ENCODE measurements around the gene TRIM51. TPM values are rescaled to one million over a fixed set of nuclear protein-coding genes. Genes with fewer than 3 reads are reported as not detected.
"Not testable (repeated sequence)": the region's sequence is repeated elsewhere in the genome, so short reads cannot be mapped to it uniquely, and the experiment has no call there.

The TRIM51 gene, protein sequence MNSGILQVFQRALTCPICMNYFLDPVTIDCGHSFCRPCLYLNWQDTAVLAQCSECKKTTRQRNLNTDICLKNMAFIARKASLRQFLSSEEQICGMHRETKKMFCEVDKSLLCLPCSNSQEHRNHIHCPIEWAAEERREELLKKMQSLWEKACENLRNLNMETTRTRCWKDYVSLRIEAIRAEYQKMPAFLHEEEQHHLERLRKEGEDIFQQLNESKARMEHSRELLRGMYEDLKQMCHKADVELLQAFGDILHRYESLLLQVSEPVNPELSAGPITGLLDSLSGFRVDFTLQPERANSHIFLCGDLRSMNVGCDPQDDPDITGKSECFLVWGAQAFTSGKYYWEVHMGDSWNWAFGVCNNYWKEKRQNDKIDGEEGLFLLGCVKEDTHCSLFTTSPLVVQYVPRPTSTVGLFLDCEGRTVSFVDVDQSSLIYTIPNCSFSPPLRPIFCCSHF
- polyA plus RNA-seq (2012; ENCODE audit: insufficient read length, low read depth): not detected

DNA sequence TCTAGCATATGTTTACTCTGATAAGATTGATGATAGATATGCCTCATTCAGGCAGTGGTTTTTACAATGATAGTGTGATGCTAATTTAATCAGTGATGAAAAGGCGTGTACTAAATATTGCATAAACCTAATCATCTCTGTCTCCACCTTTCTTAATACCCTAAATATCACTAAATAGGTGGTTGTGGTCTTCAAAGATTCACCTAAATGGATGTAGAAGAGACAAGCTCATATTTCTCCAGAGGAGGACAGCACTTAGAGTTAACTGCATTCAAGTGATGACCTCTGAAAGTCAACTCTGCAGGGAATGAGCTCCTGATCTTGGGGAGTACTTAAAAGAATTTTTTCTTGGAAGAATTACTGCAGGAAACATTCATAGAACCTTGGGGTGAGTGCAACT lies at the start of gene TRIM51:
Gene TRIM51, plus strand, starts transcription at position 301 of the 400 bp plus-strand sequence. CDS start 2,132 bp downstream, outside the sequence.
- TF ChIP-seq, protein P1, sequence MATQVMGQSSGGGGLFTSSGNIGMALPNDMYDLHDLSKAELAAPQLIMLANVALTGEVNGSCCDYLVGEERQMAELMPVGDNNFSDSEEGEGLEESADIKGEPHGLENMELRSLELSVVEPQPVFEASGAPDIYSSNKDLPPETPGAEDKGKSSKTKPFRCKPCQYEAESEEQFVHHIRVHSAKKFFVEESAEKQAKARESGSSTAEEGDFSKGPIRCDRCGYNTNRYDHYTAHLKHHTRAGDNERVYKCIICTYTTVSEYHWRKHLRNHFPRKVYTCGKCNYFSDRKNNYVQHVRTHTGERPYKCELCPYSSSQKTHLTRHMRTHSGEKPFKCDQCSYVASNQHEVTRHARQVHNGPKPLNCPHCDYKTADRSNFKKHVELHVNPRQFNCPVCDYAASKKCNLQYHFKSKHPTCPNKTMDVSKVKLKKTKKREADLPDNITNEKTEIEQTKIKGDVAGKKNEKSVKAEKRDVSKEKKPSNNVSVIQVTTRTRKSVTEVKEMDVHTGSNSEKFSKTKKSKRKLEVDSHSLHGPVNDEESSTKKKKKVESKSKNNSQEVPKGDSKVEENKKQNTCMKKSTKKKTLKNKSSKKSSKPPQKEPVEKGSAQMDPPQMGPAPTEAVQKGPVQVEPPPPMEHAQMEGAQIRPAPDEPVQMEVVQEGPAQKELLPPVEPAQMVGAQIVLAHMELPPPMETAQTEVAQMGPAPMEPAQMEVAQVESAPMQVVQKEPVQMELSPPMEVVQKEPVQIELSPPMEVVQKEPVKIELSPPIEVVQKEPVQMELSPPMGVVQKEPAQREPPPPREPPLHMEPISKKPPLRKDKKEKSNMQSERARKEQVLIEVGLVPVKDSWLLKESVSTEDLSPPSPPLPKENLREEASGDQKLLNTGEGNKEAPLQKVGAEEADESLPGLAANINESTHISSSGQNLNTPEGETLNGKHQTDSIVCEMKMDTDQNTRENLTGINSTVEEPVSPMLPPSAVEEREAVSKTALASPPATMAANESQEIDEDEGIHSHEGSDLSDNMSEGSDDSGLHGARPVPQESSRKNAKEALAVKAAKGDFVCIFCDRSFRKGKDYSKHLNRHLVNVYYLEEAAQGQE (IDR thresholded peaks at IDR 0.05; ENCODE audit: insufficient read depth in 1 of 2, low read depth in 2 of 2, low read length in 2 of 2): not testable (repeated sequence)
- TF ChIP-seq TAF1, SIN3A (IDR thresholded peaks at IDR 0.05; ENCODE audit: borderline replicate concordance, insufficient read depth, low read length): not testable (repeated sequence)

DNA sequence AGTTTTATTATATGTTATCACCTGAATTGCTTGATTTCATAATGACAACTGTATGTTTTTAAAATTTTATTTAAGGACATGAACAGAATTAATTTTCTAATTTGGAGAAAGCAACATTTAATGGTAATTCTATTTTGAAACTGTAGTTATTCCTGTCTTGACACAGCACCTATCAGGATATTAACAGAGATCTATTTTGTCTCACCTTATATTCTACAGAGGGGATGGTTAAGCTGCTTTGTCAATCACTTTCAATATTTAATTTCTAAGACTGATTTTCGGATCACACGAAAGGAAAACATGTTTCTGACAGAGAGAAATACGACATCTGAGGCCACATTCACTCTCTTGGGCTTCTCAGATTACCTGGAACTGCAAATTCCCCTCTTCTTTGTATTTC lies 44.6 kb upstream of the TRIM51 start, which contains the start of gene OR5D16:
Gene OR5D16, plus strand, starts transcription at position 301 of the 400 bp plus-strand sequence. Its CDS starts 0 bp downstream, at position 301.
- TF ChIP-seq TAF1 (IDR thresholded peaks at IDR 0.05; ENCODE audit: borderline replicate concordance, insufficient read depth, low read length) (no peak), FOXP2 (optimal IDR thresholded peaks at IDR 0.05; ENCODE audit: borderline replicate concordance, extremely low read depth, extremely low read length, insufficient read depth) (no peak), POLR2AphosphoS5 (IDR thresholded peaks at IDR 0.05; ENCODE audit: low read depth, low read length) (no peak), SIN3A (IDR thresholded peaks at IDR 0.05; ENCODE audit: borderline replicate concordance, insufficient read depth, low read length) (no peak)
- TF ChIP-seq, protein P1 (IDR thresholded peaks at IDR 0.05; ENCODE audit: insufficient read depth in 1 of 2, low read depth in 2 of 2, low read length in 2 of 2): no peak

DNA sequence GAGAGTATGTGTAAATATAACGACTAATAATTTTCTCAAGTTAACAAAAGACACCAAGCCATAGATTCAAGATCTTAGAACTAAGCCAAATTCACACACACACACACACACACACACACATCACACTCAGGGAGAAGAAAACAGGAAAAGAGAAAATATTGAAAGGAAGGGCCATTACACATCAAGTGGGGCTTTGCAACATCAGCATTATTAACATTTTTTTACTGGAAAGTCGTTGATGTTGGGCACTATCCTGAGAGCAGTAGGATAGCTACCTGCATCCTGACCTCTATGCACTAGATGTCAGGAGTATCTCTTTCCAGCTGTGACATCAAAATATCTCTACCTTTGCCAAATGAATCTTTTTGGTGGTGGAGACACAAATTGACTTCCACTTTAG lies 35.6 kb upstream of the TRIM51 start:
- no peak for TF ChIP-seq FOXP2 (optimal IDR thresholded peaks at IDR 0.05; ENCODE audit: borderline replicate concordance, extremely low read depth, extremely low read length, insufficient read depth)
- TF ChIP-seq, protein P1 (IDR thresholded peaks at IDR 0.05; ENCODE audit: insufficient read depth in 1 of 2, low read depth in 2 of 2, low read length in 2 of 2): no peak
- TF ChIP-seq SIN3A (IDR thresholded peaks at IDR 0.05; ENCODE audit: borderline replicate concordance, insufficient read depth, low read length): no peak
- TF ChIP-seq POLR2AphosphoS5 (IDR thresholded peaks at IDR 0.05; ENCODE audit: low read depth, low read length): no peak

DNA sequence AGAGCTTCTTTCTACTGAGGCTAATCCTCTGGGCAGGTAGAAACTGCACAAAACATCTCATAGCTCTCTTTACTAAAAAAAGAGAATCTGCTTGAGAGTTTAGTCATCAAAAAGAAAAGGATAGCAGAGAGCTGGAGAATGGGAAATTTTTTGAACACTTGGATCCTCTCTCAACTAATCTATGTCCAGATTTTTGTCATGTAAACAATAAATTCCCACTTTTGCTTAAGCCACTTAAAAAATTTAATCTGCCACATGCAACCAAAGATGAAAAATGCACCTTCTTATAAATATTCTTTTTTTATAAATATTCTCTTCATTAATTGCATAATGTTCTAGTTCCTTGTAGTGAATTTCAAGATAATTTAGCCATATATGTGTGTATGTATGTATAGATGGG lies 34.1 kb upstream of the TRIM51 start:
- TF ChIP-seq POLR2AphosphoS5 (IDR thresholded peaks at IDR 0.05; ENCODE audit: low read depth, low read length) (no peak), FOXP2 (optimal IDR thresholded peaks at IDR 0.05; ENCODE audit: borderline replicate concordance, extremely low read depth, extremely low read length, insufficient read depth) (no peak), TAF1 (IDR thresholded peaks at IDR 0.05; ENCODE audit: borderline replicate concordance, insufficient read depth, low read length) (no peak), SIN3A (IDR thresholded peaks at IDR 0.05; ENCODE audit: borderline replicate concordance, insufficient read depth, low read length) (no peak)
- TF ChIP-seq, protein P1 (IDR thresholded peaks at IDR 0.05; ENCODE audit: insufficient read depth in 1 of 2, low read depth in 2 of 2, low read length in 2 of 2): no peak

Measured in PFSK-1 (cell line).